ENCODE data around the gene SH3PXD2B. TPM values are rescaled to one million over a fixed set of nuclear protein-coding genes. Genes with fewer than 3 reads are reported as not detected.
A peak's percentile ranks its signal among the peaks of the same experiment; 100 is the strongest.

SH3PXD2B gene
- total and polyA plus RNA-seq, 2 of the 13 experiments (the other 11 are each of a cell fraction or from before 2014, with no cell fraction given), result 3.4 to 4.6 TPM

DNA sequence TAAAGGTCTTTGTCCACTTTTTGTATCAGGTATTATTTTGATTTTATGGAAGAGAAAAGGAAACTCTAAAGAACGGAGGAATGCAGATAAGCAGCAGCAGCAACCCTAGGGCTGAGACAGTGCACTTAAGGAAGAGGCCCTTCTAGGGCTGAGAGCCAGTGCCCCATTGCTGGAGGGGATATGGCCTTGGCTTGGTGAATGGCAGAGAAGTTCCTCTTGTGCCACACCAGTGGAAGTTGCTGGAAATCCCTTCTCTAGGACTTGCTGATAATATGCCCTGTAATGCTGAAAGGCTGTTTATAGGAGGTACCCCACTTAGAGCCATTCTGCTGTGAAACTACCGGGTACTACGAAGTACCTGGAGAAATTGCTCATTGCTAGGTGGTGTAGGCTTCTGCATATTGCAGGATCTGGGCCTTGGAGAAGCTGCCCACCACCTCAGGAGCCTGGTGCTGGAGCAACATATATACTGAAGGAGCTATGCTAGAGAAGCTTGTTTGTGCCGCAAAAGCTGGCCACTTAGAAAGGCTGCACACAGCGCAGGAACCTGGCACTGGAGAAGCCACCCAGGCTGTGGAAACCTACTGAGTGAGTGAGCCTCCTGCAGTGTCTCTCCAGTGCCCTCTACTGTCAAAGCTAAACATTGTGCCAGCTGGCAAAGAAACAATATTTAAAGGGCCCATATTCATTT is 161.1 kb downstream of the SH3PXD2B start (continued):
- TF ChIP-seq HNRNPK (IDR thresholded peaks at IDR 0.05; ENCODE audit: low read depth, low read length, poor library complexity, severe bottlenecking) (no peak), ZNF101 (CRISPR knock-in tag; IDR thresholded peaks at IDR 0.05; ENCODE audit: borderline replicate concordance, low read depth) (no peak), ZC3H13 (CRISPR knock-in tag; IDR thresholded peaks at IDR 0.05) (no peak), KDM3A (CRISPR knock-in tag; IDR thresholded peaks at IDR 0.05; ENCODE audit: low read depth) (0 out of 2 replicates have a peak, but pooled peaks have one; percentile 54), ZNF605 (CRISPR knock-in tag; IDR thresholded peaks at IDR 0.05) (0 out of 2 replicates have a peak, but pooled peaks have one; percentile 48), NFIB (CRISPR knock-in tag; IDR thresholded peaks at IDR 0.05; ENCODE audit: borderline replicate concordance) (no peak), ZMYM4 (CRISPR knock-in tag; IDR thresholded peaks at IDR 0.05) (peak; percentile 48; the same call in 1 of the 2 replicates), ZNF747 (CRISPR knock-in tag; IDR thresholded peaks at IDR 0.05; ENCODE audit: borderline replicate concordance) (no peak), AGO2 (optimal IDR thresholded peaks at IDR 0.05; ENCODE audit: low read depth, low read length) (no peak), RXRB (CRISPR knock-in tag; IDR thresholded peaks at IDR 0.05; ENCODE audit: borderline replicate concordance) (peak; percentile 15; the same call in 1 of the 2 replicates), NFRKB (IDR thresholded peaks at IDR 0.05) (no peak), ZSCAN29 (CRISPR knock-in tag; conservative IDR thresholded peaks at IDR 0.05) (no peak), ZFX (CRISPR knock-in tag; IDR thresholded peaks at IDR 0.05; ENCODE audit: low read depth) (peak; percentile 36; the same call in 1 of the 2 replicates), KDM6A (CRISPR knock-in tag; IDR thresholded peaks at IDR 0.05; ENCODE audit: low read depth) (no peak), ZNF24 (IDR thresholded peaks at IDR 0.05) (no peak), ZNF556 (CRISPR knock-in tag; IDR thresholded peaks at IDR 0.05; ENCODE audit: borderline replicate concordance) (peak; percentile 13; the same call in 1 of the 2 replicates), ZNF589 (CRISPR knock-in tag; conservative IDR thresholded peaks at IDR 0.05) (no peak), ETV5 (CRISPR knock-in tag; IDR thresholded peaks at IDR 0.05; ENCODE audit: borderline replicate concordance) (no peak), ISX (CRISPR knock-in tag; conservative IDR thresholded peaks at IDR 0.05) (no peak), RORA (CRISPR knock-in tag; IDR thresholded peaks at IDR 0.05) (no peak), MLLT10 (CRISPR knock-in tag; IDR thresholded peaks at IDR 0.05) (no peak)
- TF ChIP-seq, protein P1, sequence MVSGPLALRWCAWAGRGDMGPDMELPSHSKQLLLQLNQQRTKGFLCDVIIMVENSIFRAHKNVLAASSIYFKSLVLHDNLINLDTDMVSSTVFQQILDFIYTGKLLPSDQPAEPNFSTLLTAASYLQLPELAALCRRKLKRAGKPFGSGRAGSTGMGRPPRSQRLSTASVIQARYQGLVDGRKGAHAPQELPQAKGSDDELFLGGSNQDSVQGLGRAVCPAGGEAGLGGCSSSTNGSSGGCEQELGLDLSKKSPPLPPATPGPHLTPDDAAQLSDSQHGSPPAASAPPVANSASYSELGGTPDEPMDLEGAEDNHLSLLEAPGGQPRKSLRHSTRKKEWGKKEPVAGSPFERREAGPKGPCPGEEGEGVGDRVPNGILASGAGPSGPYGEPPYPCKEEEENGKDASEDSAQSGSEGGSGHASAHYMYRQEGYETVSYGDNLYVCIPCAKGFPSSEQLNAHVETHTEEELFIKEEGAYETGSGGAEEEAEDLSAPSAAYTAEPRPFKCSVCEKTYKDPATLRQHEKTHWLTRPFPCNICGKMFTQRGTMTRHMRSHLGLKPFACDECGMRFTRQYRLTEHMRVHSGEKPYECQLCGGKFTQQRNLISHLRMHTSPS (CRISPR knock-in tag; IDR thresholded peaks at IDR 0.05; ENCODE audit: low read depth), result peak; percentile 60; the same call in 1 of the 2 replicates
- TF ChIP-seq, protein P2, sequence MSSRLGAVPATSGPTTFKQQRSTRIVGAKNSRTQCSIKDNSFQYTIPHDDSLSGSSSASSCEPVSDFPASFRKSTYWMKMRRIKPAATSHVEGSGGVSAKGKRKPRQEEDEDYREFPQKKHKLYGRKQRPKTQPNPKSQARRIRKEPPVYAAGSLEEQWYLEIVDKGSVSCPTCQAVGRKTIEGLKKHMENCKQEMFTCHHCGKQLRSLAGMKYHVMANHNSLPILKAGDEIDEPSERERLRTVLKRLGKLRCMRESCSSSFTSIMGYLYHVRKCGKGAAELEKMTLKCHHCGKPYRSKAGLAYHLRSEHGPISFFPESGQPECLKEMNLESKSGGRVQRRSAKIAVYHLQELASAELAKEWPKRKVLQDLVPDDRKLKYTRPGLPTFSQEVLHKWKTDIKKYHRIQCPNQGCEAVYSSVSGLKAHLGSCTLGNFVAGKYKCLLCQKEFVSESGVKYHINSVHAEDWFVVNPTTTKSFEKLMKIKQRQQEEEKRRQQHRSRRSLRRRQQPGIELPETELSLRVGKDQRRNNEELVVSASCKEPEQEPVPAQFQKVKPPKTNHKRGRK (CRISPR knock-in tag; IDR thresholded peaks at IDR 0.05), result no peak
- TF ChIP-seq, protein P3, sequence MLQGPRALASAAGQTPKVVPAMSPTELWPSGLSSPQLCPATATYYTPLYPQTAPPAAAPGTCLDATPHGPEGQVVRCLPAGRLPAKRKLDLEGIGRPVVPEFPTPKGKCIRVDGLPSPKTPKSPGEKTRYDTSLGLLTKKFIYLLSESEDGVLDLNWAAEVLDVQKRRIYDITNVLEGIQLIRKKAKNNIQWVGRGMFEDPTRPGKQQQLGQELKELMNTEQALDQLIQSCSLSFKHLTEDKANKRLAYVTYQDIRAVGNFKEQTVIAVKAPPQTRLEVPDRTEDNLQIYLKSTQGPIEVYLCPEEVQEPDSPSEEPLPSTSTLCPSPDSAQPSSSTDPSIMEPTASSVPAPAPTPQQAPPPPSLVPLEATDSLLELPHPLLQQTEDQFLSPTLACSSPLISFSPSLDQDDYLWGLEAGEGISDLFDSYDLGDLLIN (CRISPR knock-in tag; IDR thresholded peaks at IDR 0.05; ENCODE audit: borderline replicate concordance), result no peak
- TF ChIP-seq, protein P4, sequence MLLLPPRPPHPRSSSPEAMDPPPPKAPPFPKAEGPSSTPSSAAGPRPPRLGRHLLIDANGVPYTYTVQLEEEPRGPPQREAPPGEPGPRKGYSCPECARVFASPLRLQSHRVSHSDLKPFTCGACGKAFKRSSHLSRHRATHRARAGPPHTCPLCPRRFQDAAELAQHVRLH (CRISPR knock-in tag; IDR thresholded peaks at IDR 0.05; ENCODE audit: borderline replicate concordance, low read depth), result 0 out of 2 replicates have a peak, but pooled peaks have one; percentile 48
